Sigmoid colon (tissue), 7 donors: ENCODE measurements around the gene UAP1. TPM values are rescaled to one million over a fixed set of nuclear protein-coding genes. Genes with fewer than 3 reads are reported as not detected.

Experiments used
- DNase-seq: peaks from one replicate; pipeline ENCODE4 v3.0.0-alpha.2; 2019
- H3K27ac ChIP-seq, 4 donors: fragments of 200-600 bp; sonication (generic); one replicate each; pipeline ENCODE4 v1.5.1; 2016 to 2019; ENCODE audit warnings: mild to moderate bottlenecking in 1 of 4
- H3K27me3 ChIP-seq, 3 donors: fragments of 200-600 bp; sonication (generic); one replicate each; pipeline ENCODE4 v1.5.1; 2019; ENCODE audit warnings: mild to moderate bottlenecking in 1 of 3
- H3K36me3 ChIP-seq, 4 donors: fragments of 200-600 bp; sonication (generic); one replicate each; pipeline ENCODE4 v1.5.1; 2016 to 2019
- H3K4me1 ChIP-seq, 4 donors: fragments of 200-600 bp; sonication (generic); one replicate each; pipeline ENCODE4 v1.5.1; 2017 to 2019
- H3K4me3 ChIP-seq, 4 donors: fragments of 200-600 bp; sonication (generic); one replicate each; pipeline ENCODE4 v1.5.1; 2017 to 2019; ENCODE audit warnings: mild to moderate bottlenecking in 2 of 4, moderate library complexity in 1 of 4
- H3K9me3 ChIP-seq, 4 donors: fragments of 200-600 bp in 3 of 4; sonication (generic) in 3 of 4; one replicate each; pipeline versions ENCODE4 v1.5.1 to v1.6.1; 2013 to 2019
- CTCF ChIP-seq, 4 experiments: fragments of 450-650 bp in 3 of 4; fragments of 200-600 bp in 1 of 4; IDR thresholded peaks; one replicate each; pipeline ENCODE4 v1.5.1; 2016 to 2019; ENCODE audit warnings: antibody characterized with exemption in 4 of 4, mild to moderate bottlenecking in 3 of 4, moderate library complexity in 2 of 4
- EP300 ChIP-seq, 4 donors: sonication (generic); formaldehyde crosslinking; IDR thresholded peaks; one replicate each; pipeline ENCODE4 v1.6.1; 2017; ENCODE audit warnings: antibody characterized with exemption in 4 of 4
- POLR2A ChIP-seq, 2 donors: fragments of 450-650 bp; IDR thresholded peaks; one replicate each; pipeline ENCODE4 v1.6.1; 2016; ENCODE audit warnings: antibody characterized with exemption in 2 of 2, mild to moderate bottlenecking in 2 of 2, moderate library complexity in 2 of 2
- POLR2AphosphoS5 ChIP-seq, 4 donors: sonication (generic); formaldehyde crosslinking; IDR thresholded peaks; one replicate each; pipeline ENCODE4 v1.6.1; 2017; ENCODE audit warnings: antibody characterized with exemption in 4 of 4
- WGBS, 2 donors: extraction: QIAGEN DNeasy Blood & Tissue Kit; methylation state at CpG; one replicate each; pipeline ENCODE4 v1.1.7; 2013; 5-methylcytosine and 5-hydroxymethylcytosine counted together
- intact Hi-C: fragments of 100-400 bp; cut with DNase I; formaldehyde crosslinking; loops from one replicate; pipeline ENCODE4 v1.15.1; 2023
- polyA plus RNA-seq, 3 donors: library from polyadenylated mRNA; stranded (reverse); fragments of 200-250 nt; gene quantifications; one replicate each; pipeline ENCODE4 v1.2.3, GENCODE V29; 2013
- total RNA-seq, 4 donors: library from RNA; depleted of rRNA; stranded (reverse); fragments of >200 nt; gene quantifications; one replicate each; pipeline ENCODE4 v1.1.0, GENCODE V29; 2016
- donor health status: healthy with polysubstance abuse.
- donor health status: Bipolar disorder and iron deficiency.
- donor health status: healthy.

Gene UAP1
- total and polyA plus RNA-seq, 7 donors: 55.5 to 145 (median 83.6) TPM

- Histone ChIP-seq H3K36me3 (no peaks in the 10 kb centered on the region), H3K4me3 (peak overlapping the region in 3 of 4 donors; percentile 30 to 31 (median 30)), H3K4me1 (peaks cover 0 to 74% (median 67%) of the 10 kb centered on the region in 4 donors), H3K9me3 (no peaks in the 10 kb centered on the region), H3K27me3 (no peaks in the 10 kb centered on the region), H3K27ac (peak overlapping the region; percentile 74 to 94 (median 87))
- TF ChIP-seq POLR2A (IDR thresholded peaks at IDR 0.05) (no peak), EP300 (IDR thresholded peaks at IDR 0.05) (no peak), POLR2AphosphoS5 (IDR thresholded peaks at IDR 0.05) (no peak)
- intact Hi-C loops: loop anchor here (5.0 kb wide), 1 partner anchor 166 kb away; the partner anchor contains the start of gene HSD17B7
- DNase-seq: no peak
- 22 to 35% methylated on average over 2 of the region's 2 CpGs for WGBS, 2 donors
These were observed 65.2 kb downstream of the UAP1 start for GRCh38 chr1:162626761-162627160.

- Histone ChIP-seq H3K27ac (peak overlapping the region; percentile 74 to 94 (median 87)), H3K4me3 (no peak overlapping the region), H3K36me3 (no peaks in the 10 kb centered on the region), H3K9me3 (no peaks in the 10 kb centered on the region), H3K4me1 (peaks cover 0 to 76% (median 67%) of the 10 kb centered on the region in 4 donors), H3K27me3 (no peaks in the 10 kb centered on the region)
- intact Hi-C loops: loop anchor here (5.0 kb wide), 1 partner anchor 165 kb away; the partner anchor contains the start of gene HSD17B7
- no peak for TF ChIP-seq POLR2A (IDR thresholded peaks at IDR 0.05)
- no peak for TF ChIP-seq POLR2AphosphoS5 (IDR thresholded peaks at IDR 0.05)
- TF ChIP-seq CTCF (IDR thresholded peaks at IDR 0.05): peak in 1 of 4 experiments; percentile 21
- no peak for TF ChIP-seq EP300 (IDR thresholded peaks at IDR 0.05)
- DNase-seq: no peak
- WGBS, 2 donors: 58 to 63% methylated on average over 3 of the region's 3 CpGs
These were observed 66.3 kb downstream of the UAP1 start for GRCh38 chr1:162627662-162628296.

GRCh38 chr1:162629077-162629627, 67.6 kb downstream of the UAP1 start:
- Histone ChIP-seq H3K4me1 (peaks cover 0 to 75% (median 65%) of the 10 kb centered on the region in 4 donors), H3K27ac (peak overlapping the region; percentile 90 to 94 (median 90)), H3K4me3 (no peak overlapping the region), H3K27me3 (no peaks in the 10 kb centered on the region), H3K9me3 (no peaks in the 10 kb centered on the region), H3K36me3 (no peaks in the 10 kb centered on the region)
- WGBS, 2 donors: 94 to 97% methylated on average over 3 of the region's 3 CpGs
- TF ChIP-seq POLR2AphosphoS5 (IDR thresholded peaks at IDR 0.05): no peak
- TF ChIP-seq EP300 (IDR thresholded peaks at IDR 0.05): no peak
- no peak for TF ChIP-seq CTCF (IDR thresholded peaks at IDR 0.05)
- no peak for TF ChIP-seq POLR2A (IDR thresholded peaks at IDR 0.05)
- intact Hi-C loops: loop anchor here (5.0 kb wide), 1 partner anchor 163 kb away; the partner anchor contains the start of gene HSD17B7
- no peak for DNase-seq

GRCh38 chr1:162629651-162630050, 68.1 kb downstream of the UAP1 start:
- peak overlapping the region; percentile 90 to 94 (median 90) for H3K27ac ChIP-seq
- no peak overlapping the region for H3K4me3 ChIP-seq
- WGBS, 2 donors: 89 to 90% methylated on average over 2 of the region's 2 CpGs
- no peaks in the 10 kb centered on the region for H3K36me3 ChIP-seq
- peaks cover 0 to 73% (median 65%) of the 10 kb centered on the region in 4 donors for H3K4me1 ChIP-seq
- H3K27me3 ChIP-seq: no peaks in the 10 kb centered on the region
- TF ChIP-seq POLR2AphosphoS5 (IDR thresholded peaks at IDR 0.05): peak in 1 of 4 donors; percentile 17
- TF ChIP-seq POLR2A (IDR thresholded peaks at IDR 0.05): no peak
- no peak for TF ChIP-seq EP300 (IDR thresholded peaks at IDR 0.05)
- no peak for TF ChIP-seq CTCF (IDR thresholded peaks at IDR 0.05)
- H3K9me3 ChIP-seq: no peaks in the 10 kb centered on the region
- no peak for DNase-seq
- intact Hi-C loops: loop anchor here (5.0 kb wide), 3 partner anchors 58 to 163 kb away; partner anchors contain the start of gene HSD17B7

- H3K4me3 ChIP-seq: peak overlapping the region; percentile 37 to 56 (median 56)
- H3K27me3 ChIP-seq: no peaks in the 10 kb centered on the region
- H3K27ac ChIP-seq: peak overlapping the region; percentile 90 to 94 (median 90)
- peaks cover 0 to 73% (median 64%) of the 10 kb centered on the region in 4 donors for H3K4me1 ChIP-seq
- TF ChIP-seq POLR2AphosphoS5 (IDR thresholded peaks at IDR 0.05): peak; percentile 55 to 76 (median 70)
- TF ChIP-seq POLR2A (IDR thresholded peaks at IDR 0.05): peak in 1 of 2 donors; percentile 54
- TF ChIP-seq EP300 (IDR thresholded peaks at IDR 0.05): no peak
- TF ChIP-seq CTCF (IDR thresholded peaks at IDR 0.05): no peak
- H3K9me3 ChIP-seq: no peaks in the 10 kb centered on the region
- intact Hi-C loops: loop anchor here (5.0 kb wide), 2 partner anchors 56 to 101 kb away; no protein-coding TSS in a partner anchor
- 62 to 63% methylated on average over 10 of the region's 10 CpGs for WGBS, 2 donors
- DNase-seq: peak; percentile 79
- no peaks in the 10 kb centered on the region for H3K36me3 ChIP-seq
These were observed 70.1 kb downstream of the UAP1 start for GRCh38 chr1:162631546-162632191.
